ENCODE data around the gene GTPBP2.
A peak's percentile ranks its signal among the peaks of the same experiment; 100 is the strongest.
"Not testable (repeated sequence)": the region's sequence is repeated elsewhere in the genome, so short reads cannot be mapped to it uniquely, and the experiment has no call there.

GTPBP2 gene

GRCh38 chr6:43657221-43657802 lies 28.2 kb upstream of the GTPBP2 start:
- DNase-seq, result no peak

DNA sequence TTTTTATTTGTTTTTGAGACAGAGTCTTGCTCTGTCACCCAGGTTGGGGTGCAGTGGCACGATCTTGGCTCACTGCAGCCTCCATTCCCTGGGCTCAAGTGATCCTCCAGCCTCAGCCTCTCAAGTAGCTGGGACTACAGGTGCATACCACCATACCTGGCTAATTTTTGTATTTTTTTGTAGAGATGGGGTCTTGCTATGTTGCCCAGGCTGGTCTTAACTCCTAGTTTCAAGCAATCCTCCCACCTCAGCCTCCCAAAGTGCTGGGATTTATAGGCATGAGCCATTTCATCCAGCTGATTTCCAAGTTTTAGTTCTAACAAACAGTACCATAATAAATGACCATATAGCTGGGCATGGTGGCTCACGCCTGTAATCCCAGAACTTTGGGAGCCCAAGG lies 23.8 kb upstream of the GTPBP2 start:
- DNase-seq, result not testable (repeated sequence)

GRCh38 chr6:43648248-43648647 lies 19.2 kb upstream of the GTPBP2 start:
- no peak for DNase-seq

DNA sequence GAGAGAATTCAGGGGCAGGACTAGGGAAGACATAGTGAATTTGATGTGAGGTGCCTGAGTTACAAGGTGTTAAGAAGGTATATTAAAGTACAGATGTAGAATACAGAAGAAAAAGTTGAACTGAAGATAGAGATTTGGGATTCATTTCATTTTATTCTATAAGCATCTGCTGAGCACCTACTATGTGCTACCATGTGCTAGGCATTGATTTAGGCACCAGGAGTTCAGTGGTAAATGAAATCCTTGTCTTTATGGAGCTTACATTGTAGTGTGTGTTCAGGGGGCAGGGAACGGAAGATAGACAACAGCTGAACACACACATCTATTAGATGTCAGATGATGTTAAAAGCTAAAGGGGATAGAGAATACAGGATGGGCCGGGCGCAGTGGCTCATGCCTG lies 18.5 kb upstream of the GTPBP2 start:
- no peak for DNase-seq

DNA sequence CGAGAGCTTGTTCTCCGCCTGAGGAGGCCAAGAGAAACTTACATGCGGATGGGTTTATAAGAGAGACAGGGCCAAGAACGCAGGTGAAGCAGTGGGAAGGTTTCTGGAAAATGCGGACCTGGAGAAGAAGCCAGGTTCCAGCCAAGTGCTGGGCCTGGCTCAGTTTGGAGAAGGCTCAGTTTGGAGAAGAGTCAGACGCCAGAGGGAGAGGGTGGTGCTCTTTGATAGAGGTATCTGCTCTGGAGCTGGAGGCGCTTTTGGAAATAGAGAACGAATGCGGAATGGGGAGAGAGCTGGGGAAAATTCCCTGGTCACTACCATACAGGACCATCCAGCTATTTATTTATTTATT lies 16.5 kb upstream of the GTPBP2 start:
- DNase-seq, result no peak

DNA sequence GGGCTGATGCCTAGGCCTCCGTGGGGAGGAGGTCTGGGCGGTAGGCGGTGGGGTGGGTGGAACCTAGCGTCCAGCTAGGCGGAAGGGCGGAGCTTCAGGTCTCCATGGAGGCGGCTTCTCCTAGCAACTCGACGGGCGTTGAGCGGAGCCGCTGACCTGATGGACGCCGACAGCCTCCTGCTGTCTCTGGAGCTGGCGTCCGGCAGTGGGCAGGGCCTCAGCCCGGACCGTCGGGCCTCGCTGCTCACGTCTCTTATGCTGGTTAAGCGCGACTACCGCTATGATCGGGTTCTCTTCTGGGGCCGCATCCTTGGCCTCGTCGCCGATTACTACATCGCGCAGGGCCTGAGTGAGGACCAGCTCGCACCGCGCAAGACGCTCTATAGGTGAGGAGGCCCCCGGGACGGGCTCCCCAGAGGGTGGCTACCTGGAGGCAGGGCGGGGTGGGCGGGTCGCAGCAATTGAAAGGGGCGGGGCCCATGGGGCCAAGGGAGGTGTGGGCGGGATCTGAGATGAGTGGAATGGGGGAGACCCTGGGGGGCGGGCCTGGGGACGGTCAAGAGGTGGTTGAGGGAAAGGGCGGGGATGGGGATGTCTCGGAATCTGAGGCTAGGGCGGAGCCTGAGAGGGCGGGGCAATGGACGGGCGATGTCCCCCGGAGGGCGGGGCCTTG lies 16.0 kb upstream of the GTPBP2 start, which contains the start of gene RSPH9:
Gene RSPH9 (plus strand): TSS at position 97 of the 673 bp plus-strand sequence. CDS start 63 bp downstream, at position 160.
- DNase-seq, result peak; percentile 76

- DNase-seq, result no peak
Measured at GRCh38 chr6:43639984-43640800, 11.1 kb upstream of the GTPBP2 start.

DNA sequence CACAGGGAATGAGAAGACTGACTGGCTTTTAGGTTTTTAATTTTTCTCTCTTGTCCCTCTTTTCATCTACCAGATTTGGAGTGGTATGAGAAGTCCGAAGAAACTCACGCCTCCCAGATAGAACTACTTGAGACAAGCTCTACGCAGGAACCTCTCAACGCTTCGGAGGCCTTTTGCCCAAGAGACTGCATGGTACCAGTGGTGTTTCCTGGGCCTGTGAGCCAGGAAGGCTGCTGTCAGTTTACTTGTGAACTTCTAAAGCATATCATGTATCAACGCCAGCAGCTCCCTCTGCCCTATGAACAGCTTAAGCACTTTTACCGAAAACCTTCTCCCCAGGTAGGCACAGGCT lies 7.2 kb upstream of the GTPBP2 start:
- DNase-seq, result peak; percentile 9

GRCh38 chr6:43635387-43636307 lies 6.6 kb upstream of the GTPBP2 start, which contains the start of gene MAD2L1BP:
Gene MAD2L1BP, plus strand, starts transcription at chr6:43635840. Its CDS starts 36 bp downstream, at chr6:43635876.
- DNase-seq, result peak; percentile 85

DNA sequence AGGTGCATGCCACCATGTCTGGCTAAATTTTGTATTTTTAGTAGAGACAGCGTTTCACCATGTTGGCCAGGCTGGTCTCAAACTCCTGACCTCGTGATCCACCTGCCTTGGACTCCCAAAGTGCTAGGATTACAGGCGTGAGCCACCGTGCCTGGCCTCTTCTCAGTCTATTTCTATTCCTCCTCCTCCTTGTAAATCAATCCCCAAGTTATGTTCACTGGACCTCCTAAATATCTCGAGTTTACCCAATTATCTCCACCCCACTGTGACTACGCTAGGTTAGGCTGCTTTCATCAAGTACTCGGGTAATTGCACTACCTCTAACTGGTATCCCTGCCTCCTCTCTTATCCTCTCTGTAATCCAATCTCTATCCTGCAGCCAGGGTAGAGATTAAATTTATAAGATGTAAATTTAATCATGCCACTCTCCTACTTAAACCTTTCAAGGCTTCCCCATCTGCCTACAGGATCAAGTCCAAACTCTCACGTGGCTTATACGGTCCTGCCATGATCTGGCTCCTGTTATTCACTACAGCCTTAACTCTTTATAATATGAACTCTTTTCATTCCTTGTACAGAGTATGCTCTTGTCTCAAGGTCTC lies 5.7 kb upstream of the GTPBP2 start:
- DNase-seq, result no peak

GRCh38 chr6:43633002-43633401 lies 3.9 kb upstream of the GTPBP2 start:
- DNase-seq, result not testable (repeated sequence)

DNA sequence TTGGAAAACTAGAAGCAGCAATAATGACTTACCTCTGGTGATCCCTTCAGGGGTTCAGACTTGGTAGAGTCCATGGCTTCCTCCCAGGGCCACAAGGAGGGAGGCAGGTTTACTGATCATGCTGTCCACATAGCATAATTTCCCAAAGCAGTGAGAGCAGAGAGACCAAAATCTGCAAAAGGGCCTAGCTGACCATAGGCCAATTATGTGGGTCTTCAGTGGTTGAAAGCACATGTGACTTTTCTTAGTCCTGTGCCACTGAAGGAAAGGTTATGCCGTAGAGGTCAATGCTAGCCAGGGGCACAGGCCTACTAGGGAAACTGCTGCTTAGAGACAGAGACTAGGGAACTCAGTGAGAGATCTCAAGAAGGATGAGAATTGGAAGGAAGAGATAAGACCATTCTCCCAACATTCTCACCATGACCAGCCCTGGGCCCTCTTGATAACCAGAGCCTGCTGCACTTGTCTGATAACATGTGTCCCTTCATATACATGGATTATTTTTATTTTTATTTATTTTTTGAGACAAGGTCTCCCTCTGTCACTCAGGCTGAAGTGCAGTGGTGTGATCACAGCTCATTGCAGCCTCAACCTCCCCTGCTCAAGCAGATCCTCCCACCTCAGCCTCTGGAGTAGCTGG lies 2.0 kb upstream of the GTPBP2 start:
- no peak for DNase-seq

- peak; percentile 95 for DNase-seq
Measured at GRCh38 chr6:43629505-43630300, 639 bp upstream of the GTPBP2 start.

DNA sequence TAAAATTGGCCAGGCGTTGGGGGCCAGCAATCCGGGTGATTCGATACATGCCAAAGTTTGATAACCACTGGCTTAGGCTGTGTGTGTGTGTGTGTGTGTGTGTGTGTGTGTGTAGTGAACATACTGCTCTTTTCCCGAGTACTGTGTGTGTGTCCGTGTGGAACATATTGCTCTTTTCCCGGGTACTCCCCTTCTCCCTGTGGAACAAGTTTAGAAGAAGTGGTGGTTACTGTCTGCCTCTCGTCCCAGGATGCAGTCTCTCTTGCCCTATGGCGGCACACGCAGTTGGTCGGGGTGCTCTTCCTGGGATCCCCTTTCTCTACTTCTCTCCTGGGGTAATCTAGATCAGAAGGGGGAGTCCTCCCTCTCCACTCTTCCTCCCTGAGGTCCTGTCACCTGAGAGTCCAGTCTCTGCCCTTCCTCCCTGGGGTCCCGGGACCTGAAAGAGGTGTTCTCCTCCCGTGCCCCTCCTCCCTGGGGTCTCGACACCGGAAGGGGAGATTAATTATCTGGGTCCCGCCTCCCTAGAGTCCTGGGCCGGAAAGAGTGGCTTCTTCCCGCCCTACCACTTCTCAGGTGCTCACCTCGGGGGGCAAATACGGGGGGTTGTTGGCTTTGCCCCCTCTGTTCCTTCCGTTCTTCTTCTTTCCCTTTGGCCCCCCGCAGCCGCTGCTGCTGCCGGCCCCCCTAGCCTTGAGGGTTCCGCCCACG lies 516 bp downstream of the GTPBP2 start:
- peak; percentile 67 for DNase-seq

DNA sequence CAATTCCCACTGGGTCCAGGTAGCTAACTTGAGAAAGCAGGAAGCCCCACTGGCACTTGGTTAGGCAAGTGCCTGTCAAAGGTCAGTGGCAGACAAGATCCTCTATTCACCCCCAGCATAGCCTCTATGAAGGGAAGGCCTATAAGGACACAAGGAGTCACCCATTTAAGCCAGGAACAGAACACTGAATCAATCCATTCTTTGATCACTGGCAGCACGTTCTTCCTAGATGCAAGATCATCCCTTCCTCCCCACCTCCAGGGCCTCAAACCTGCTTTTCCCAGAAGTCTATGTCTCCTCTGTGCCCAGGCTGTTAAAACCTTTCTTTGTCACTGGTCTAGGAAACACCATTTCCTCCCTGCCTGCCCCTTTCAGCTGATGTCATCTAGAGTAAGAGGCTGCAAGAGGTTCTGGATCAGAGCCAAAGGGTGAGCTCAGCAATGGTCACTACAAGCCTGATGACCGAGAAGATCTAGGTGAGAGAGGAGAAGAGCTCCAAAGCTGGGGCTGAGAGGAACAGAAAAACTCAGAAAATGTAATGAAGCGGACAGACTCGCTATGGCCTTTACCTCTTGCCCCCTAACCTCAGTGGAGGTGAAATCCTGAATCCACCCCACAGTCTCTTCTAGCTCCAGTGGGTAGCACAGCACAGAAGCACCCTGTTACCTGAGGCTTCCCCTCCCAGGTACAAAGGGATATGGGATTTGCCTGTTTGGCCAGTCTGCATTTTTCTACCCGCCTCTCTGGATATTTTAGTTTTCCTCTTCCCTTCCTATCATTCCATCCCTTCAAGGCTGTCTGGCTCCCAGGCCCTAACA lies 1.8 kb downstream of the GTPBP2 start:
- no peak for DNase-seq

DNA sequence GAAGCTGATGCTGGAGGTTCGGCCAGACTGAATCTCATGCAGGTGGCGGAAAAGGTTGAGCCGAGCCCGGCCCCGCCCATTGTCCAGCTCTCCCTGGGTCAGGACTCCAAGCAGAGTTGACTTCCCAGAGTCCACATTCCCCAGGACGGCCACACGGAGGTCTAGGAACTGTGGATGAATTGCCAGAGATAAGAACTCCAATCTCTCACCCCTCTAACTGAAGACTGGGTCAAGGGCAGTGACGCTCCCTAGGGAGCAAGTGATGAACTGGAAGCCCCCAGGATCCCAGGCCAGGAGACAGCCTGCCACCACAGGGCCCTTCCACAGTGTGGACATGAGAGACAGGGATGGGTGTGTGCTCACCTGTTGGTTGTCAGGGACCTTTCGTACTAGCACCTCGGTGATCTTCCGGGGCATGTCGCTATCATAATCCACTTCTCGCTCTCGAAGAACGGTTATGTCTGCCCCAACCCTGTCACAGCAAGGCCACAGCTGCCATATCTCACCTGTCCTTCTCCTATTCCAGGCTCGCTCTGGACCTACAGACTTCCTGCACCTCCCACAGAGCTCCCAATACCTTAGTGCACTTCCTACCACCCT lies 3.6 kb downstream of the GTPBP2 start:
- no peak for DNase-seq

GRCh38 chr6:43624786-43625288 lies 4.2 kb downstream of the GTPBP2 start:
- no peak for DNase-seq

GRCh38 chr6:43623880-43624785 lies 4.9 kb downstream of the GTPBP2 start:
- DNase-seq, result no peak

Data from CD4-positive, alpha-beta T cell treated with Interleukin-10 for 1 hour (primary cell).